OCI-LY7 (cell line): ENCODE measurements around the gene SP100.

ENCODE experiments used
- EZH2phosphoT487 ChIP-seq: fragments of 200-600 bp; sonication (generic); IDR thresholded peaks from 2 replicates; pipeline ENCODE4 v1.6.1; 2018; ENCODE audit warnings: low read depth, borderline replicate concordance, mild to moderate bottlenecking, mixed run types, antibody characterized with exemption, low read length, moderate library complexity, mixed read lengths
- TF ChIP-seq, protein P1 (sequence below): fragments of 200-600 bp; sonication (generic); conservative IDR thresholded peaks from 2 replicates; pipeline ENCODE4 v1.5.1; 2014; ENCODE audit warnings: mild to moderate bottlenecking, antibody characterized with exemption, low read length, moderate library complexity, mixed read lengths

DNA sequence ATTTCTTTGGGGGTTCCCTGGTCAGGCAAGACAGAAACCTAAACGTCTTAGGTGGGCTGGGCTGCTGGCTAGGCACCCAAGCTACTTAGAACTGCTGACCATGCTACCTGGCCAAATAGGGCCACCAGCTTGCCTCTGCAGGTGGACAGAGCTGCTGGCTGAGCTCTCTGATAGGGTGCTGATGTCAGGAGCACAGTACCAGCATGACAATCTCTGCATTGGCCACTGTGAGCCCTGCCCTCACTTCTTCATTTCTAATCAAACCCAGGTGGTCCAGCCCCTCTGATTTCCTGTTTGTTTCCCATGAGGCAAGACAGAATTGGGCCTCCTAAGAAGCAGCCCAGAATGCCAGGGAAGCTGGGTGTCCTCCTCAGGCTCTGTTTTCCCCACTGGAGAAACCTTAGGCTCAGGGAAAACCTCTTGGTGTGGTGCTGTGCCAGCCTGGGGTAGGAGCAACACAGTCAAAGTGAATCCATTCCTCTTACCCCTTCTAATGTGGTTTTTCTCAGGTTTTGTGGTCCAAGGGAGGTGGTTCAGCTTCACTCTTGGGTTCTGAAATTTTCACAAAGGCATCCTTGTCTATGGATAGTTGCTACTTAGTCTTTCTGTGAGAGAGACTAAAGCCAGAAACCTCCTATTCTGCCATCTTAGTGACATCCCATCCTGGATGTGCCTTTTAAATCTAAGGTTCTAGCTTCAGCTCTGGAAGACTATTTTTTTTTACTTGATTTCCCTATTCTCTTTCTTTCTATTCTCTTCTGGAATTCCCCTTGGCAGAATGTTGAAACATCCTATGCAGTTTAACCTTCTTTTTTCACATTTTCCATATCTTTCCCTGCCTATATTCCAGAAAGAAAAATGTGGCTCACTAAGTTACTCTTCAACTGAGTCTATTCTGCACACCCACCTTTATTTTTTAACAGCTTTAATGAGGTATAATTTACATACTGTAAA lies 15.2 kb downstream of the SP100 start:
- TF ChIP-seq, protein P1, sequence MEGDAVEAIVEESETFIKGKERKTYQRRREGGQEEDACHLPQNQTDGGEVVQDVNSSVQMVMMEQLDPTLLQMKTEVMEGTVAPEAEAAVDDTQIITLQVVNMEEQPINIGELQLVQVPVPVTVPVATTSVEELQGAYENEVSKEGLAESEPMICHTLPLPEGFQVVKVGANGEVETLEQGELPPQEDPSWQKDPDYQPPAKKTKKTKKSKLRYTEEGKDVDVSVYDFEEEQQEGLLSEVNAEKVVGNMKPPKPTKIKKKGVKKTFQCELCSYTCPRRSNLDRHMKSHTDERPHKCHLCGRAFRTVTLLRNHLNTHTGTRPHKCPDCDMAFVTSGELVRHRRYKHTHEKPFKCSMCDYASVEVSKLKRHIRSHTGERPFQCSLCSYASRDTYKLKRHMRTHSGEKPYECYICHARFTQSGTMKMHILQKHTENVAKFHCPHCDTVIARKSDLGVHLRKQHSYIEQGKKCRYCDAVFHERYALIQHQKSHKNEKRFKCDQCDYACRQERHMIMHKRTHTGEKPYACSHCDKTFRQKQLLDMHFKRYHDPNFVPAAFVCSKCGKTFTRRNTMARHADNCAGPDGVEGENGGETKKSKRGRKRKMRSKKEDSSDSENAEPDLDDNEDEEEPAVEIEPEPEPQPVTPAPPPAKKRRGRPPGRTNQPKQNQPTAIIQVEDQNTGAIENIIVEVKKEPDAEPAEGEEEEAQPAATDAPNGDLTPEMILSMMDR = no peak
- TF ChIP-seq EZH2phosphoT487 = no peak
